D721Med (cell line): ENCODE results near the gene FLII.

Experiments used
- DNase-seq: peaks from one replicate; pipeline ENCODE4 v3.0.0; 2011; ENCODE audit warnings: low spot score; ENCODE audit not compliant: insufficient read length
- FAIRE-seq: peaks from 2 replicates; lab custom pipeline; 2011; peaks lifted over from hg19 to GRCh38; lab: Jason Lieb, UNC
- CTCF ChIP-seq: IDR thresholded peaks from 2 replicates; pipeline ENCODE4 v1.5.1; 2012; ENCODE audit warnings: mild to moderate bottlenecking, control low read depth; ENCODE audit not compliant: insufficient read depth; ENCODE audit errors: missing control alignments

The FLII gene

GRCh38 chr17:18227635-18228034, 30.9 kb downstream of the FLII start:
- DNase-seq (no peak), FAIRE-seq (no peak)
- TF ChIP-seq CTCF, result no peak

- FAIRE-seq (no peak), DNase-seq (no peak)
Measured at GRCh38 chr17:18226284-18226945, 32.1 kb downstream of the FLII start.

GRCh38 chr17:18225642-18226283, 32.8 kb downstream of the FLII start:
- no peak for TF ChIP-seq CTCF
- no peak for FAIRE-seq
- DNase-seq, result no peak

More at GRCh38 chr17:18226284-18226945, 32.1 kb downstream of the FLII start:
- no peak for TF ChIP-seq CTCF

- no peak for TF ChIP-seq CTCF
- peak; percentile 99 for DNase-seq
- no peak for FAIRE-seq
Measured at GRCh38 chr17:18225121-18225641, 33.4 kb downstream of the FLII start, which contains the start of gene LLGL1. Gene LLGL1 (plus strand): TSS chr17:18225635. CDS start chr17:18225683, 48 bp downstream.

- no peak for DNase-seq
- no peak for TF ChIP-seq CTCF
- no peak for FAIRE-seq
Measured at GRCh38 chr17:18224387-18225120, 34.0 kb downstream of the FLII start.

- FAIRE-seq (no peak), DNase-seq (no peak)
Measured at GRCh38 chr17:18224053-18224386, 34.5 kb downstream of the FLII start.

More at GRCh38 chr17:18224053-18224386, 34.5 kb downstream of the FLII start:
- TF ChIP-seq CTCF, result no peak
